SK-N-SH (cell line): ENCODE data around the gene VSIG10L. TPM values are rescaled to one million over a fixed set of nuclear protein-coding genes. Genes with fewer than 3 reads are reported as not detected.

ENCODE experiments used
- CTCF ChIA-PET: fragments of 300-600, 350-600 bp; formaldehyde crosslinking; extraction: SDS; loops from one replicate; lab custom pipeline; 2021; lab: Yijun Ruan, JAX
- POLR2A ChIA-PET: fragments of 350-600 bp; sonication (Branson Sonifier 250); formaldehyde crosslinking; extraction: SDS; loops from one replicate; lab custom pipeline; 2020; ENCODE audit warnings: antibody characterized with exemption, inconsistent platforms; lab: Yijun Ruan, JAX
- DNase-seq: peaks from one replicate; pipeline ENCODE4 v3.0.0; 2012
- H2AFZ ChIP-seq: fragments of 200-600 bp; sonication (generic); 2 replicates; pipeline ENCODE4 v1.8.1; 2016; ENCODE audit warnings: antibody characterized with exemption, mild to moderate bottlenecking, low read depth
- H3F3A ChIP-seq: fragments of 200-600 bp; sonication (generic); replicated peaks from 2 replicates; pipeline ENCODE3; 2016; ENCODE audit warnings: antibody characterized with exemption, mild to moderate bottlenecking; ENCODE audit not compliant: insufficient read depth
- H3K27ac ChIP-seq, 2 experiments: fragments of 200-500 bp in 1 of 2; fragments of 200-600 bp in 1 of 2; sonication (Bioruptor generic) in 1 of 2; sonication (generic), shearing (Covaris generic) in 1 of 2; 2 replicates each; pipeline versions ENCODE4 v1.5.1 to v1.6.1; 2014 to 2016; ENCODE audit warnings: low read depth in 2 of 2, inconsistent platforms in 1 of 2, low read length in 1 of 2, mild to moderate bottlenecking in 1 of 2, mixed read lengths in 1 of 2
- H3K27me3 ChIP-seq: fragments of 200-600 bp; sonication (generic), shearing (Covaris generic); 2 replicates; pipeline ENCODE4 v1.6.1; 2016; ENCODE audit warnings: mixed run types; ENCODE audit not compliant: insufficient read depth
- H3K36me3 ChIP-seq, 2 experiments: fragments of 200-500 bp in 1 of 2; fragments of 200-600 bp in 1 of 2; sonication (Bioruptor generic) in 1 of 2; sonication (generic) in 1 of 2; replicated peaks in 1 of 2; 2 replicates each; pipeline versions ENCODE3 to v1.5.1; 2014 to 2016; ENCODE audit warnings: low read length in 1 of 2, mild to moderate bottlenecking in 1 of 2; ENCODE audit not compliant: insufficient read depth in 2 of 2, control insufficient read depth in 1 of 2
- H3K4me1 ChIP-seq, 2 experiments: fragments of 200-500 bp in 1 of 2; fragments of 200-600 bp in 1 of 2; sonication (Bioruptor generic) in 1 of 2; sonication (generic), shearing (Covaris generic) in 1 of 2; 2 replicates each; pipeline versions ENCODE4 v1.5.1 to v1.6.1; 2014 to 2016; ENCODE audit warnings: low read depth in 1 of 2, low read length in 1 of 2, mixed run types in 1 of 2; ENCODE audit not compliant: insufficient read depth in 2 of 2, control insufficient read depth in 1 of 2
- H3K4me2 ChIP-seq: fragments of 200-600 bp; sonication (generic), shearing (Covaris generic); 2 replicates; pipeline ENCODE4 v1.6.1; 2017; ENCODE audit warnings: mixed run types
- H3K4me3 ChIP-seq, 2 experiments: fragments of 200-500 bp in 1 of 2; fragments of 200-600 bp in 1 of 2; sonication (Bioruptor generic) in 1 of 2; sonication (generic), shearing (Covaris generic) in 1 of 2; 2 replicates each; pipeline versions ENCODE4 v1.5.1 to v1.8.1; 2014 to 2016; ENCODE audit warnings: low read depth in 2 of 2, inconsistent platforms in 1 of 2, low read length in 1 of 2, mild to moderate bottlenecking in 1 of 2, mixed read lengths in 1 of 2, moderate library complexity in 1 of 2
- H3K79me2 ChIP-seq: fragments of 200-600 bp; sonication (generic); 2 replicates; pipeline ENCODE4 v1.8.1; 2017; ENCODE audit warnings: mild to moderate bottlenecking; ENCODE audit not compliant: insufficient read depth
- H3K9ac ChIP-seq: fragments of 200-600 bp; sonication (generic); 2 replicates; pipeline ENCODE4 v1.6.1; 2017; ENCODE audit warnings: mixed run types
- H3K9me2 ChIP-seq: fragments of 200-600 bp; sonication (generic); 2 replicates; pipeline ENCODE4 v1.6.1; 2017; ENCODE audit warnings: mixed run types
- H3K9me3 ChIP-seq: fragments of 200-600 bp; sonication (generic); 2 replicates; pipeline ENCODE4 v1.6.1; 2017; ENCODE audit warnings: mixed run types, mild to moderate bottlenecking, moderate library complexity
- H4K20me1 ChIP-seq: fragments of 200-600 bp; sonication (generic); 2 replicates; pipeline ENCODE4 v1.6.1; 2017; ENCODE audit warnings: mild to moderate bottlenecking, mixed run types; ENCODE audit not compliant: insufficient read depth
- CHD2 ChIP-seq: fragments of 150-350 bp; IDR thresholded peaks from 2 replicates; pipeline ENCODE4 v1.6.1; 2018; ENCODE audit warnings: low read length; ENCODE audit not compliant: partially characterized antibody
- CTCF ChIP-seq: fragments of 200-600 bp; sonication (generic); IDR thresholded peaks from 2 replicates; pipeline ENCODE4 v1.6.1; 2017; ENCODE audit warnings: antibody characterized with exemption, mild to moderate bottlenecking, moderate library complexity
- ELF1 ChIP-seq: IDR thresholded peaks from 2 replicates; pipeline ENCODE4 v1.4.0; 2012
- GABPA ChIP-seq: IDR thresholded peaks from 2 replicates; pipeline ENCODE4 v1.4.0; 2012; ENCODE audit warnings: low read depth, mild to moderate bottlenecking
- JUND ChIP-seq: IDR thresholded peaks from 2 replicates; pipeline ENCODE4 v1.4.0; 2012
- MEF2A ChIP-seq: IDR thresholded peaks from 2 replicates; pipeline ENCODE4 v1.4.0; 2012; ENCODE audit warnings: low read depth, borderline replicate concordance
- MXI1 ChIP-seq: IDR thresholded peaks from 2 replicates; pipeline ENCODE4 v1.6.1; 2012; ENCODE audit warnings: mild to moderate bottlenecking, low read depth, low read length, improper control_type of control experiment
- NFIC ChIP-seq: IDR thresholded peaks from 2 replicates; pipeline ENCODE4 v1.4.0; 2012; ENCODE audit warnings: borderline replicate concordance
- PBX3 ChIP-seq: IDR thresholded peaks from 2 replicates; pipeline ENCODE4; 2012
- RCOR1 ChIP-seq: fragments of 150-350 bp; IDR thresholded peaks from 2 replicates; pipeline ENCODE4 v1.6.1; 2017; ENCODE audit warnings: antibody characterized with exemption, low read length
- REST ChIP-seq: IDR thresholded peaks from 2 replicates; pipeline ENCODE4 v1.6.1; 2012; ENCODE audit warnings: mild to moderate bottlenecking, low read depth, low read length, moderate library complexity
- RFX5 ChIP-seq: IDR thresholded peaks from 2 replicates; pipeline ENCODE4 v1.6.1; 2012; ENCODE audit warnings: mild to moderate bottlenecking, improper control_type of control experiment, low read length
- RXRA ChIP-seq: IDR thresholded peaks from 2 replicates; pipeline ENCODE4 v1.4.0; 2012; ENCODE audit warnings: low read depth, mild to moderate bottlenecking, borderline replicate concordance
- TCF12 ChIP-seq: IDR thresholded peaks from 2 replicates; pipeline ENCODE4 v1.4.0; 2012
- USF1 ChIP-seq: IDR thresholded peaks from 2 replicates; pipeline ENCODE4 v1.4.0; 2012; ENCODE audit warnings: low read depth, borderline replicate concordance
- USF2 ChIP-seq: fragments of 150-350 bp; IDR thresholded peaks from 2 replicates; pipeline ENCODE4 v1.6.1; 2017; ENCODE audit warnings: antibody characterized with exemption, low read length, low read depth, borderline replicate concordance
- YY1 ChIP-seq: IDR thresholded peaks from 2 replicates; pipeline ENCODE4 v1.4.0; 2012; ENCODE audit warnings: low read depth, mild to moderate bottlenecking
- WGBS: methylation state at CpG from one replicate; pipeline ENCODE4 v1.1.6; 2017; ENCODE audit warnings: low lambda C conversion rate; 5-methylcytosine and 5-hydroxymethylcytosine counted together
- polyA plus RNA-seq, 3 experiments: library from polyadenylated mRNA; depleted of rRNA; stranded (reverse); fragments of >200 nt; gene quantifications; 2 replicates each; pipeline ENCODE4 v1.2.3, GENCODE V29; 2012

The VSIG10L gene
- polyA plus RNA-seq, 1 of the 3 experiments (the other 2 are of a cell fraction), result 2.7 TPM

- H3K4me3 ChIP-seq, result no peak overlapping the region
- no peaks in the 10 kb centered on the region for H4K20me1 ChIP-seq
- CTCF ChIA-PET, result no interaction called here
- H3K4me2 ChIP-seq, result no peak overlapping the region
- H3K4me1 ChIP-seq, result no peaks in the 10 kb centered on the region
- POLR2A ChIA-PET, result no interaction called here
- no peaks in the 10 kb centered on the region; the same call in 1 of the 2 replicates for H3K9me2 ChIP-seq
- no peak for DNase-seq
- no peak overlapping the region for H2AFZ ChIP-seq
- H3K27me3 ChIP-seq, result peaks cover 25% of the 10 kb centered on the region; the same call in 1 of the 2 replicates
- no peaks in the 10 kb centered on the region for H3K9me3 ChIP-seq
- H3K36me3 ChIP-seq, result no peaks in the 10 kb centered on the region
- WGBS, result 0% methylated on average over 1 of the region's 1 CpG
- no peak overlapping the region for H3K9ac ChIP-seq
- TF ChIP-seq USF1, result no peak
- TF ChIP-seq REST, result no peak
- TF ChIP-seq MEF2A, result no peak
- TF ChIP-seq NFIC, result no peak
- no peak for TF ChIP-seq PBX3
- no peak for TF ChIP-seq USF2
- no peak for TF ChIP-seq RFX5
- TF ChIP-seq GABPA, result no peak
- no peak for TF ChIP-seq RCOR1
- TF ChIP-seq TCF12, result no peak
- no peak for TF ChIP-seq JUND
- no peak for TF ChIP-seq CTCF
- no peak for TF ChIP-seq CHD2
- no peak for TF ChIP-seq YY1
- no peak for TF ChIP-seq ELF1
- TF ChIP-seq MXI1, result no peak
- TF ChIP-seq RXRA, result no peak
- H3F3A ChIP-seq, result no peaks in the 10 kb centered on the region
- H3K27ac ChIP-seq, result no peak overlapping the region
- H3K79me2 ChIP-seq, result no peaks in the 10 kb centered on the region
These were observed 52.3 kb downstream of the VSIG10L start for GRCh38 chr19:51289635-51290034.
